A204.1 (cell line): ENCODE measurements around the gene ALKBH8.
"Not testable (repeated sequence)": the region's sequence is repeated elsewhere in the genome, so short reads cannot be mapped to it uniquely, and the experiment has no call there.

Experiments
- FAIRE-seq: peaks from 2 replicates; lab custom pipeline; 2012; peaks lifted over from hg19 to GRCh38; lab: Jason Lieb, UNC

ALKBH8 gene

GRCh38 chr11:107505647-107506225 is 59.8 kb downstream of the ALKBH8 start:
- no peak for FAIRE-seq

DNA sequence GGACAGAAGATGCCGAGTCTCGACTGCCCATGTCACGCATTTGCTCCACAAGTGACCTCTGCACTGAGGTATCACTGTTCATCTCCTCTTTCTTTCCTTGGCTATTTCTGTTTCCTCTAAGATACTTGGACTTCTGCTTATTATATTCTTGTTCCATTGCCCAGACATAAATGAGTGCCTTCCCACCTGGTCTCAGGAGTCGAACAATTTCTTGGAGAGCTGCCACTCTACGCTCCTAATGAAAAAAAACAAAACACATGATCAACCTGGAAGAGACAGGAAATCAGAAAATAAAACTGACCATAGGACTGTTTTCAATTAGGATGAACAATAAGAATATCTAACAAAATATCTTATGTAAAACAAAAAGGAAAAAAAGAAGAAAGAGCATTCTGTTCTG is 60.6 kb downstream of the ALKBH8 start:
- no peak for FAIRE-seq

- no peak for FAIRE-seq
Measured at GRCh38 chr11:107501713-107502112, 63.8 kb downstream of the ALKBH8 start.

DNA sequence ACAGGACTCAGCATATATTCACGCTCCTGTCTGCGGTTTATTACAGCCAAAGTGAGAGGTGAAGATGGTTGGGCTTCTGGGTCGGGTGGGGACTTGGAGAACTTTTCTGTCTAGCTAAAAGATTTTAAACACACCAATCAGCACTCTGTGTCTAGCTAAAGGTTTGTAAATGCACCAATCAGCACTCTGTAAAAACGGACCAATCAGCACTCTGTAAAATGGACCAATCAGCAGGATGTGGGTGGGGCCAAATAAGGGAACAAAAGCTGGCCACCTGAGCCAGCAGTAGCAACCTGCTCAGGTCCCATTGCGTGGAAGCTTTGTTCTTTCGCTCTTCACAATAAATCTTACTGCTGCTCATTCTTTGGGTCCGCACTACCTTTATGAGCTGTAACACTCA is 68.2 kb downstream of the ALKBH8 start:
- not testable (repeated sequence) for FAIRE-seq

GRCh38 chr11:107496011-107496410 is 69.5 kb downstream of the ALKBH8 start:
- no peak for FAIRE-seq

DNA sequence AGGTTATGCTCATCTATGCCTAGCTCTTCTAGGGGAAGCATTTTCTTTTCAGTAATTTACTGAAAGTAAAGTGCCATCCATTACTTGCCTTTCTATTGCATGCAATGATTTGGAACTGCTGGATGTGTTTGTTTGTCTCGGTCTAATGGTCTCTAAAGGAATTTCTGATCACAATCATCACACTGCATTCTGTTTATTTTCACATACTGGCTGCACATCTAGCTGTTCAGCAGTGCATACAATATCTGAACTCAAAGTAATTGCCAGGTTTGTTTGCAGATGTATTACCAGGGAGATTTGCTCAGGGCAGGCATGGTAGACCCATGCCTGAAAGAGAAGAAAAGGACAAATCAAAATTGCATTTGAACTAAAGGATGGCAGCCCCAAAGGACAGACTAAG is 71.5 kb downstream of the ALKBH8 start:
- no peak for FAIRE-seq

- FAIRE-seq: no peak
Measured at GRCh38 chr11:107493117-107493516, 72.4 kb downstream of the ALKBH8 start.

DNA sequence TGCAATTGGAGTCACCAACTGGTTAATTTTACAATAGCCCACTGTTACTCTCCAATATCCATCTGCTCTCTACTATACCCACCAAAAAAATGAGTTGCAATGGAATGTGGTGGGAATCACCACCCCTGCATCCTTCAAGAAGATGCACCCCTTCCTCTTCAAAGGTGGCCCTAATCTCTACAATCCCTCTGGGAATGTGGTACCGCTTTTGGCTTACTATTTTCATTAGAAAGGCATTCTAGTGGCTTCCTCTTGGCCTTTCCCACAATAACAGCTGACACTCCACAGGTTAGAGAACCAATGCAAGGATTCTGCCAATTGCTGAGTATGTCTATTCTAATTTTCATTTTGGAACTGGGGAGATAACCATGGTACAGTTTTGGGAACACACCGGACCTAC is 74.7 kb downstream of the ALKBH8 start:
- FAIRE-seq: no peak

GRCh38 chr11:107482234-107482633 is 83.3 kb downstream of the ALKBH8 start:
- no peak for FAIRE-seq

GRCh38 chr11:107478922-107479321 is 86.6 kb downstream of the ALKBH8 start:
- FAIRE-seq: no peak

DNA sequence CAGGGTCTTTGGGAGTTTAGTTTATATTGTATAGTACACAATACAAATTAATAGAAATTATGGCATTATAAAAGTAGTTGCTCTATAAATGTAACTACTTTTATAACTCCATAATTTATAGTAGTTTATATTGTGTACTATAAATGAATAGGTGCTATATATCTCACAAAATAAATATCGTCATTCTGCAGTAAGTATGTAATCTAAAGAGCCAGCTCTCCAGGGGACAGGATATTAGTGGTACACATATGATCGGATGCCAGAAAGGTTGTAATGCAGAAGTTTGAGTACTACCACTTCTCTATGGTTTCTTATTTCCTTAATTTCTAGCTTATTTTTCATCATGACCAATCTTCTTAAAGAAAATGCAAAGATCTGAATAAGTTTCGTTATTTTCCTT is 87.7 kb downstream of the ALKBH8 start:
- FAIRE-seq: no peak

GRCh38 chr11:107473792-107474191 is 91.7 kb downstream of the ALKBH8 start:
- FAIRE-seq: no peak

- no peak for FAIRE-seq
Measured at GRCh38 chr11:107472966-107473365, 92.6 kb downstream of the ALKBH8 start.

GRCh38 chr11:107468596-107468995 is 96.9 kb downstream of the ALKBH8 start:
- FAIRE-seq: no peak

DNA sequence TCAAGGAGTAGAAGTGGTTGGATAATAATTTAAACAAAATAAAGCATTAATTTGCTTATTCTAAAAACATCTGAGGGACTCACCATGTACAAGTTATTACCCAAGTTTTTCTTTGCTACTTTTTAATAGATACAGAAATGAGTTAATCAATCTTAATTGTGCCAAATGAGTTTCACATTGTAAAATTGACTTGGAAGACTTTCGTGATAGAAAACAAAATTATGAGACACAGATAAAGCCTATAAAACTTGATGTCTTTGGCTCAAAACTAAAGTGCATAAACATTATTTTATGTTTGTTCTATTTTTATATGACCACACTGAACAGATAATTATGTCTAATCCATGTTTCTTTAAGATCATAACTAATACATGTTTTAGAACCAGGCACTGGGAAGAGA is 97.8 kb downstream of the ALKBH8 start:
- no peak for FAIRE-seq

DNA sequence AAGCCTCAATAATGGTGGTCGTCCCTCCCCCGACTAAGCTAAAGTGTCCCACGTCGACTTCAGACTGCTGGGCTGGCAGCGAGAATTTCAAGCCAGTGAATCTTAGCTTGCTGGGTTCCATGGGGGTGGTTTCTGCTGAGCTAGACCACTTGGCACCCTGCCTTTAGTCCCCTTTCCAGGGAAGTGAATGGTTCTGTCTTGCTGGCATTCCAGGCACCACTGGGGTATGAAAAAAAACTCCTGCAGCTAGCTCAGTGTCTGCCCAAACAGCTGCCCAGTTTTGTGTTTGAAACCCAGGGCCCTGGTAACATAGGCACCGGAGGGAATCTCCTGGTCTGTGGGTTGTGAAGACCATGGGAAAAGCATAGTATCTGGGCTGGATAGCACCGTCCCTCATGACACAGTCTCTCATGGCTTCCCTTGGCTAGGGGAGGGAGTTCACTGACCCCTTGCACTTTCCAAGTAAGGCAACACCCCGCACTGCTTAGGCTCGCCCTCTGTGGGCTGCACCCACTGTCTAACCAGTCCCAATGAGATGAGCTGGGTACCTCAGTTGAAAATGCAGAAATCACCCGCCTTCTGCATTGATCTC is 99.2 kb downstream of the ALKBH8 start:
- not testable (repeated sequence) for FAIRE-seq

GRCh38 chr11:107457558-107458271 is 107.8 kb downstream of the ALKBH8 start, which contains the start of gene CWF19L2:
Gene CWF19L2 (minus strand): TSS chr11:107457825. CDS start chr11:107457816, 9 bp downstream.
- peak; percentile 99 for FAIRE-seq

- FAIRE-seq: no peak
Measured at GRCh38 chr11:107457205-107457557, 108.4 kb downstream of the ALKBH8 start.

- FAIRE-seq: no peak
Measured at GRCh38 chr11:107453594-107454286, 111.8 kb downstream of the ALKBH8 start.
